Measurements from ENCODE around the gene MRAS. TPM values are rescaled to one million over a fixed set of nuclear protein-coding genes. Genes with fewer than 3 reads are reported as not detected.

Gene MRAS
- total RNA-seq, 1 donor from 2014 or later: not detected

GRCh38 chr3:138329127-138329983 is 19.0 kb upstream of the MRAS start, which contains the start of gene NME9:
Gene NME9, minus strand, starts transcription at chr3:138329851. Its CDS starts 516 bp downstream, at chr3:138329335.
- H3K36me3 Mint-ChIP-seq (ENCODE audit: low read depth): no peaks in the 10 kb centered on the region
- peak; percentile 96 for DNase-seq
- no peaks in the 10 kb centered on the region for H3K27me3 Mint-ChIP-seq
- intact Hi-C loops (cut with micrococcal nuclease): loop anchor here (1.0 kb wide), 1 partner anchor 142 kb away; the partner anchor contains the start of gene ARMC8
- no peaks in the 10 kb centered on the region for H3K9me3 Mint-ChIP-seq
- peak within 1 kb of the TSS; percentile 91 for H3K4me3 Mint-ChIP-seq
- peaks cover 23% of the 10 kb centered on the region for H3K4me1 Mint-ChIP-seq
- H3K27ac Mint-ChIP-seq: peak within 1 kb of the TSS; percentile 89

DNA sequence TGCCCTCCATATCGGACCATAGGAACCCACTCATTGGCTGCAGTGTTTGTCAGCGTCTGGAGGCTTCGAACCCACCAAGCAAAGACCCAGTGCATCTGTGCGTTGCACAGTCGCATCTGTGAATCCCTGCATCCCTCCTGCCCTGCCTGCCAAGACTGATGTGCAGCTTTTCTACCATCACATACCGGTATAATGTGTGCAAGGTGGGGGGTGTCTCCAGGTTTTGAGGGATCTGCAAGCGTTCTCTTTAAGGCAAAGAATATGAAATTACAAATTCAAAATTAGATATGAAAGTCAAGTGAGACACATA is 18.4 kb upstream of the MRAS start:
- Mint-ChIP-seq H3K4me1 (peaks cover 18% of the 10 kb centered on the region), H3K4me3 (peak overlapping the region; percentile 91), H3K27me3 (no peaks in the 10 kb centered on the region), H3K36me3 (ENCODE audit: low read depth) (no peaks in the 10 kb centered on the region), H3K27ac (peak overlapping the region; percentile 48), H3K9me3 (no peaks in the 10 kb centered on the region)
- DNase-seq: no peak
- intact Hi-C loops (cut with micrococcal nuclease): loop anchor here (1.0 to 10.0 kb wide), 3 partner anchors 143 to 585 kb away; partner anchors contain the start of gene ARMC8

- no peak for DNase-seq
- no peak overlapping the region for H3K4me3 Mint-ChIP-seq
- intact Hi-C loops (cut with micrococcal nuclease): loop anchor here (5.0 to 10.0 kb wide), 2 partner anchors 264 to 583 kb away; no protein-coding TSS in a partner anchor
Observed at GRCh38 chr3:138331143-138331894, 17.1 kb upstream of the MRAS start.

GRCh38 chr3:138332472-138333073 is 15.8 kb upstream of the MRAS start:
- no peak for DNase-seq
- Mint-ChIP-seq H3K4me1 (peaks cover 16% of the 10 kb centered on the region), H3K27ac (no peak overlapping the region), H3K36me3 (ENCODE audit: low read depth) (no peaks in the 10 kb centered on the region), H3K4me3 (no peak overlapping the region), H3K27me3 (no peaks in the 10 kb centered on the region), H3K9me3 (no peaks in the 10 kb centered on the region)
- intact Hi-C loops (cut with micrococcal nuclease): loop anchor here (5.0 to 10.0 kb wide), 2 partner anchors 265 to 582 kb away; no protein-coding TSS in a partner anchor

More at GRCh38 chr3:138331143-138331894, 17.1 kb upstream of the MRAS start:
- Mint-ChIP-seq H3K4me1 (peaks cover 17% of the 10 kb centered on the region), H3K27me3 (no peaks in the 10 kb centered on the region), H3K36me3 (ENCODE audit: low read depth) (no peaks in the 10 kb centered on the region), H3K9me3 (no peaks in the 10 kb centered on the region), H3K27ac (no peak overlapping the region)

DNA sequence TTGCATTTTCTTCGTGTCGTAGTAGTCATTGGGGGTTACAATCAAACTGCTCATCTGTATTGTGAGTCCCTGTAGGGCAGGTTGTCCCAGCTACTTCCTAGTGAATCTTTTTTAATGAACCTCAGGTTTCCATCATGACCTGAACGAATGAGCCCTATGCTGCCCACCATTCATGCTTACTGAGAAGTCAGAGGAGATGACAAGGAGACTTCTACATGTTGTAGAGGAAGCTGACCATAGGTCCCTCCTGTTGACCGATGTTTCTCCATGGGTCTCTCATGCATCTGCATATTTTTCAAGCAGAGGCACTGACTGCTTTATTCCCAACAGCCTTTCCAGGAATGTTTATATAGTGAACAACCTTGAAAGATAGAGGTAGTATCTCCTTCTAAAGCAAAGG is 13.8 kb upstream of the MRAS start:
- no peak overlapping the region for H3K27ac Mint-ChIP-seq
- H3K36me3 Mint-ChIP-seq (ENCODE audit: low read depth): no peaks in the 10 kb centered on the region
- H3K4me3 Mint-ChIP-seq: no peak overlapping the region
- intact Hi-C loops (cut with micrococcal nuclease): loop anchor here (5.0 to 10.0 kb wide), 2 partner anchors 267 to 580 kb away; no protein-coding TSS in a partner anchor
- DNase-seq: no peak
- no peaks in the 10 kb centered on the region for H3K27me3 Mint-ChIP-seq
- peaks cover 4% of the 10 kb centered on the region for H3K4me1 Mint-ChIP-seq
- no peaks in the 10 kb centered on the region for H3K9me3 Mint-ChIP-seq

- Mint-ChIP-seq H3K4me3 (no peak overlapping the region), H3K4me1 (no peaks in the 10 kb centered on the region), H3K27me3 (peaks cover 2% of the 10 kb centered on the region), H3K9me3 (no peaks in the 10 kb centered on the region), H3K36me3 (ENCODE audit: low read depth) (no peaks in the 10 kb centered on the region), H3K27ac (no peak overlapping the region)
- intact Hi-C loops (cut with micrococcal nuclease): loop anchor here (10.0 kb wide), 1 partner anchor 578 kb away; no protein-coding TSS in a partner anchor
- DNase-seq: no peak
Observed at GRCh38 chr3:138336454-138336999, 11.9 kb upstream of the MRAS start.

GRCh38 chr3:138338244-138338643 is 10.1 kb upstream of the MRAS start:
- Mint-ChIP-seq H3K27ac (no peak overlapping the region), H3K27me3 (peaks cover 5% of the 10 kb centered on the region), H3K4me3 (no peak overlapping the region), H3K36me3 (ENCODE audit: low read depth) (no peaks in the 10 kb centered on the region), H3K4me1 (no peaks in the 10 kb centered on the region), H3K9me3 (no peaks in the 10 kb centered on the region)
- intact Hi-C loops (cut with micrococcal nuclease): loop anchor here (10.0 kb wide), 1 partner anchor 577 kb away; no protein-coding TSS in a partner anchor
- DNase-seq: no peak

- H3K4me1 Mint-ChIP-seq: no peaks in the 10 kb centered on the region
- intact Hi-C loops (cut with micrococcal nuclease): loop anchor here (10.0 kb wide), 1 partner anchor 576 kb away; no protein-coding TSS in a partner anchor
- H3K27ac Mint-ChIP-seq: no peak overlapping the region
- no peaks in the 10 kb centered on the region for H3K36me3 Mint-ChIP-seq (ENCODE audit: low read depth)
- H3K4me3 Mint-ChIP-seq: no peak overlapping the region
- no peaks in the 10 kb centered on the region for H3K9me3 Mint-ChIP-seq
- DNase-seq: no peak
- peaks cover 5% of the 10 kb centered on the region for H3K27me3 Mint-ChIP-seq
Observed at GRCh38 chr3:138338811-138339210, 9.6 kb upstream of the MRAS start.

GRCh38 chr3:138340511-138340910 is 7.9 kb upstream of the MRAS start:
- no peaks in the 10 kb centered on the region for H3K36me3 Mint-ChIP-seq (ENCODE audit: low read depth)
- intact Hi-C loops (cut with micrococcal nuclease): no loop called here
- no peak for DNase-seq
- H3K4me3 Mint-ChIP-seq: no peak overlapping the region
- no peaks in the 10 kb centered on the region for H3K9me3 Mint-ChIP-seq
- no peaks in the 10 kb centered on the region for H3K4me1 Mint-ChIP-seq
- no peak overlapping the region for H3K27ac Mint-ChIP-seq
- peaks cover 5% of the 10 kb centered on the region for H3K27me3 Mint-ChIP-seq

DNA sequence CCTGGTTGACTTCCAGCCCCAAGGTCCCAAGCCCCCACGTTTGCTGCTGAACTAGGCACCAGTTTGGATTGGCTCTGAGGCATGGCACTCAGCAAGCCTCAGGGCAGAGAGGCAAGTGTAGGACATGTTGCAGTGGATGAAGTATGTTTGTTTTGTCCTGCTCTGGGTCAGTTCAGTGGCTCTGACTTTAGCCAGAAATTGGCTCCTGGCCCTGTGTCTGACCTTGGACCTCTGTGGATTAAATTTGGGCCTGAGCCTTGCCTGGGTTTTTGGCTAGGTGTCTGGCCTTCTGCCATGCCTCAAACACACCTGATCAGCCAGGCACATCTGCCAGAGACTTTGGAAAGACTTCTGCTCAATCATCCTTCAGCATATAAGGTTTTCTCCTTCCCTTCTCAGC is 3.6 kb upstream of the MRAS start:
- peaks cover 33% of the 10 kb centered on the region for H3K27me3 Mint-ChIP-seq
- intact Hi-C loops (cut with micrococcal nuclease): no loop called here

DNA sequence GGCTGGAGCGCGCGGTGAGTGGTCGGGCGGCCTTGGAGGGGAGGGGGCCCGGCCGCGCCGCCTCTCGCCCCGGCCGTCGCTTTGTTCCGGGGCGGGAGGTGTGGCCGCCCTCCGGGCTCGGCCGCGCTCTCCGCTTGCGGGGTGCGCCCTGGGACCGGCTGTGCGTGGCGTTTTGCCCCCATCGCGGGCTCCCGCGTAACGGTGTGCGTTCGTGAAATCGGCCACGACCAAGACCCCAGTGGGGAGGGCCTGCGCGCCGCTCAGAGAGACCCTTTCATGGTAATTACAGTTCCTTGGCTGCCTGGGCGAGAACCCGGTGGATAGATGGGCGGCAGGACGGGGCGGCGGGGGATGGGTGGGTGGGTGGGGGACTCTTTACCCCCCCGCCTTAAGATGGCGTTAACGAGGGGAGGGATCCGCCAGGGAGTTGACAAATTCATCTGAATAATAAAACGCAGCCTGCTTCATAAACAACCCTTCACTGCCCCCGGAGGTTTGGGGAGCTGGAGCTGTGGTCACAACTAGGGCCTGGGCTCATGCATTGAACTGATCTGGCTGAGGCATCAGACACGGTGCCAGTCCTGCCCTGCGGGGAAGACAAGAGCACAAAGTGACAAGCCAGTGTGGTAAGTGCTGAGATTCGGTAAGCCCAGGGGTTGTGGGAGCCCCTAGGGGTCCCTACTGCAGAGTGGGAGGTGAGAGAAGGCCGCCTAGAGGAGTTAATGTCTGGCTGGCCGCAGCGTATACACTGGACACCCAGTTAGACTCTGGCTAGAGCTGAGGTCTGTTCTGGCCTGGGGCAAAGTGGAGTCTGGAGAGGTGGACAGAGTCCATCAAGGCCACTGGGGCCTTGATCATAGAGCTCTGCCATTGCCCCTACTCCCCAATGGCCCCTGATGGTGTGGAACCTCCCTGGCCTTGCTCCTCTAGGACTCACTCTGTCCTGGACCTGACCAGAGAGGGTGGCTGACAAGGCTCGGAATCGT is 668 bp downstream of the MRAS start:
- Mint-ChIP-seq H3K4me1 (peaks cover 6% of the 10 kb centered on the region), H3K4me3 (peak overlapping the region; percentile 65), H3K27ac (no peak overlapping the region), H3K27me3 (peaks cover 42% of the 10 kb centered on the region), H3K36me3 (ENCODE audit: low read depth) (peaks cover 2% of the 10 kb centered on the region), H3K9me3 (no peaks in the 10 kb centered on the region)
- no peak for DNase-seq
- intact Hi-C loops (cut with micrococcal nuclease): loop anchor here (1.0 kb wide), 1 partner anchor 169 kb away; no protein-coding TSS in a partner anchor

More for the DNA sequence above, 3.6 kb upstream of the MRAS start:
- Mint-ChIP-seq H3K36me3 (ENCODE audit: low read depth) (peaks cover 2% of the 10 kb centered on the region), H3K27ac (no peak overlapping the region), H3K4me1 (peaks cover 6% of the 10 kb centered on the region), H3K9me3 (no peaks in the 10 kb centered on the region), H3K4me3 (no peak overlapping the region)
- DNase-seq: no peak

- H3K27me3 Mint-ChIP-seq: peaks cover 42% of the 10 kb centered on the region
- no peaks in the 10 kb centered on the region for H3K9me3 Mint-ChIP-seq
- no peak overlapping the region for H3K27ac Mint-ChIP-seq
- H3K4me1 Mint-ChIP-seq: peaks cover 6% of the 10 kb centered on the region
- no peak for DNase-seq
- intact Hi-C loops (cut with micrococcal nuclease): no loop called here
- H3K36me3 Mint-ChIP-seq (ENCODE audit: low read depth): peaks cover 2% of the 10 kb centered on the region
- H3K4me3 Mint-ChIP-seq: no peak overlapping the region
Observed at GRCh38 chr3:138349926-138350665, 1.7 kb downstream of the MRAS start.
